Mesodermal cell (in vitro differentiated cells): ENCODE data around the gene UGT1A7.
"Not testable (repeated sequence)": the region's sequence is repeated elsewhere in the genome, so short reads cannot be mapped to it uniquely, and the experiment has no call there.

ENCODE experiments used
- H3K27ac ChIP-seq: 2 replicates; pipeline ENCODE4 v1.7.0; 2013; ENCODE audit warnings: mild to moderate bottlenecking, low read depth, low read length, moderate library complexity; ENCODE audit not compliant: severe bottlenecking
- H3K36me3 ChIP-seq: 2 replicates; pipeline ENCODE4 v1.7.1; 2013; ENCODE audit warnings: mild to moderate bottlenecking, low read length, moderate library complexity; ENCODE audit not compliant: control insufficient read depth, insufficient read depth
- H3K4me1 ChIP-seq: one replicate; pipeline ENCODE4 v1.7.1; 2013; ENCODE audit warnings: mild to moderate bottlenecking, low read length; ENCODE audit not compliant: insufficient read depth, control insufficient read depth, poor library complexity, severe bottlenecking
- H3K4me3 ChIP-seq: 2 replicates; pipeline ENCODE4 v1.7.0; 2013; ENCODE audit warnings: low read length, control low read depth, mild to moderate bottlenecking; ENCODE audit not compliant: insufficient read depth, poor library complexity, severe bottlenecking; ENCODE audit errors: extremely low read depth
- H3K9me3 ChIP-seq: 2 replicates; pipeline ENCODE4 v1.7.1; 2013; ENCODE audit warnings: mild to moderate bottlenecking, low read length, moderate library complexity; ENCODE audit not compliant: control insufficient read depth
- WGBS, 2 experiments: methylation state at CpG; one replicate each; pipeline ENCODE4 v1.1.5; 2013; ENCODE audit warnings: missing lambda C conversion rate in 2 of 2; ENCODE audit not compliant: insufficient coverage in 2 of 2; 5-methylcytosine and 5-hydroxymethylcytosine counted together

The UGT1A7 gene

GRCh38 chr2:233746475-233747282 is 65.0 kb downstream of the UGT1A7 start:
- WGBS, 2 experiments = 83 to 89% methylated on average over 9 of the region's 10 CpGs
- Histone ChIP-seq H3K36me3 (no peaks in the 10 kb centered on the region), H3K9me3 (peaks cover 12% of the 10 kb centered on the region), H3K4me3 (no peak overlapping the region), H3K4me1 (no peaks in the 10 kb centered on the region), H3K27ac (no peak overlapping the region)

GRCh38 chr2:233747283-233747544 is 65.5 kb downstream of the UGT1A7 start:
- 96 to 100% methylated on average over 4 of the region's 6 CpGs for WGBS, 2 experiments

GRCh38 chr2:233750689-233751088 is 69.0 kb downstream of the UGT1A7 start:
- not testable (repeated sequence) for H3K27ac ChIP-seq, H3K36me3 ChIP-seq, H3K4me3 ChIP-seq, H3K4me1 ChIP-seq
- H3K9me3 ChIP-seq = peaks cover 22% of the 10 kb centered on the region
- 85 to 100% methylated on average over 1 to 2 of the region's 2 CpGs for WGBS, 2 experiments

More at GRCh38 chr2:233747283-233747544, 65.5 kb downstream of the UGT1A7 start:
- H3K9me3 ChIP-seq = peaks cover 15% of the 10 kb centered on the region
- no peak overlapping the region for H3K4me3 ChIP-seq
- H3K27ac ChIP-seq = no peak overlapping the region
- no peaks in the 10 kb centered on the region for H3K36me3 ChIP-seq
- H3K4me1 ChIP-seq = no peaks in the 10 kb centered on the region

GRCh38 chr2:233751212-233752009 is 69.7 kb downstream of the UGT1A7 start:
- 83% methylated on average over 1 of the region's 2 CpGs; no CpG with 5 or more reads in 1 of the 2 experiments for WGBS, 2 experiments
- peaks cover 22% of the 10 kb centered on the region for H3K9me3 ChIP-seq
- not testable (repeated sequence) for H3K27ac ChIP-seq, H3K4me3 ChIP-seq, H3K4me1 ChIP-seq, H3K36me3 ChIP-seq

- no peak overlapping the region for H3K4me3 ChIP-seq
- H3K4me1 ChIP-seq = peaks cover 3% of the 10 kb centered on the region
- H3K27ac ChIP-seq = no peak overlapping the region
- no peaks in the 10 kb centered on the region for H3K36me3 ChIP-seq
- H3K9me3 ChIP-seq = peaks cover 22% of the 10 kb centered on the region
- 93 to 94% methylated on average over 38 of the region's 44 CpGs for WGBS, 2 experiments
Observed at GRCh38 chr2:233754872-233755611, 73.3 kb downstream of the UGT1A7 start.

GRCh38 chr2:233756429-233757081 is 74.9 kb downstream of the UGT1A7 start:
- peaks cover 3% of the 10 kb centered on the region for H3K4me1 ChIP-seq
- no peaks in the 10 kb centered on the region for H3K36me3 ChIP-seq
- H3K4me3 ChIP-seq = no peak overlapping the region
- H3K27ac ChIP-seq = no peak overlapping the region
- peaks cover 12% of the 10 kb centered on the region for H3K9me3 ChIP-seq
- WGBS, 2 experiments = 60 to 89% methylated on average over 1 to 3 of the region's 7 CpGs

GRCh38 chr2:233758141-233758540 is 76.4 kb downstream of the UGT1A7 start:
- Histone ChIP-seq H3K4me3 (no peak overlapping the region), H3K4me1 (peaks cover 3% of the 10 kb centered on the region), H3K27ac (no peak overlapping the region), H3K36me3 (no peaks in the 10 kb centered on the region), H3K9me3 (peaks cover 6% of the 10 kb centered on the region)

GRCh38 chr2:233758849-233759248 is 77.1 kb downstream of the UGT1A7 start:
- Histone ChIP-seq H3K4me3 (no peak overlapping the region), H3K27ac (no peak overlapping the region), H3K4me1 (peaks cover 3% of the 10 kb centered on the region), H3K36me3 (no peaks in the 10 kb centered on the region), H3K9me3 (peaks cover 6% of the 10 kb centered on the region)
- 88 to 93% methylated on average over 2 of the region's 2 CpGs for WGBS, 2 experiments

- 95 to 98% methylated on average over 4 of the region's 6 CpGs for WGBS, 2 experiments
- Histone ChIP-seq H3K9me3 (peaks cover 2% of the 10 kb centered on the region), H3K36me3 (no peaks in the 10 kb centered on the region), H3K27ac (no peak within 1 kb of the TSS), H3K4me3 (no peak within 1 kb of the TSS), H3K4me1 (peaks cover 3% of the 10 kb centered on the region)
Observed at GRCh38 chr2:233760043-233760442, 78.3 kb downstream of the UGT1A7 start, which contains the start of gene UGT1A1. TSS of gene UGT1A1 (plus strand) at chr2:233760270. CDS start at chr2:233760288, 18 bp downstream.

- Histone ChIP-seq H3K4me3 (no peak overlapping the region), H3K36me3 (no peaks in the 10 kb centered on the region), H3K4me1 (peaks cover 3% of the 10 kb centered on the region), H3K27ac (no peak overlapping the region), H3K9me3 (no peaks in the 10 kb centered on the region)
- 84% methylated on average over 3 of the region's 4 CpGs; no CpG with 5 or more reads in 1 of the 2 experiments for WGBS, 2 experiments
Observed at GRCh38 chr2:233761040-233761769, 79.5 kb downstream of the UGT1A7 start.
